ENCODE data around the gene RUNX1. TPM values are rescaled to one million over a fixed set of nuclear protein-coding genes. Genes with fewer than 3 reads are reported as not detected.

The RUNX1 gene
- total RNA-seq, 1 experiment from 2014 or later = 0.52 TPM

GRCh38 chr21:34797201-34797525 is 251.9 kb downstream of the RUNX1 start:
- intact Hi-C loops (cut with micrococcal nuclease; ENCODE audit: unreplicated experiment) = no loop called here
- H3K9me3 ChIP-seq (ENCODE audit: low read depth, low read length, poor library complexity, severe bottlenecking) = no peaks in the 10 kb centered on the region
- no peaks in the 10 kb centered on the region for H3K36me3 ChIP-seq (ENCODE audit: insufficient read depth, low read length, poor library complexity, severe bottlenecking)
- ChIA-PET POLR2A (ENCODE audit: low non-redundant PET) (no interaction called here), CTCF (no interaction called here)
- H3K27me3 ChIP-seq (replicated peaks; ENCODE audit: insufficient read depth, low read depth, low read length, poor library complexity) = peaks cover 7% of the 10 kb centered on the region
- TF ChIP-seq EZH2 (IDR thresholded peaks at IDR 0.05; ENCODE audit: borderline replicate concordance, low read depth, low read length, poor library complexity, severe bottlenecking) (no peak), CTCF (conservative IDR thresholded peaks at IDR 0.05; ENCODE audit: low read depth, low read length) (no peak)
- no peak for DNase-seq (ENCODE audit: low spot score)
- no peak overlapping the region for H3K4me3 ChIP-seq (ENCODE audit: low read depth, low read length, poor library complexity, severe bottlenecking)
- no TSS peak for BruUV-seq (replicated peaks)
- no peak overlapping the region for H3K27ac ChIP-seq (ENCODE audit: low read depth, low read length, poor library complexity, severe bottlenecking)
- no peaks in the 10 kb centered on the region for H3K4me1 ChIP-seq (ENCODE audit: insufficient read depth, low read length, poor library complexity, severe bottlenecking)

GRCh38 chr21:34796518-34797200 is 252.4 kb downstream of the RUNX1 start:
- no TSS peak for BruUV-seq (replicated peaks)
- no peak for TF ChIP-seq EZH2 (IDR thresholded peaks at IDR 0.05; ENCODE audit: borderline replicate concordance, low read depth, low read length, poor library complexity, severe bottlenecking)
- TF ChIP-seq CTCF (conservative IDR thresholded peaks at IDR 0.05; ENCODE audit: low read depth, low read length) = no peak
- Histone ChIP-seq H3K9me3 (ENCODE audit: low read depth, low read length, poor library complexity, severe bottlenecking) (no peaks in the 10 kb centered on the region), H3K4me3 (ENCODE audit: low read depth, low read length, poor library complexity, severe bottlenecking) (no peak overlapping the region), H3K36me3 (ENCODE audit: insufficient read depth, low read length, poor library complexity, severe bottlenecking) (no peaks in the 10 kb centered on the region), H3K4me1 (ENCODE audit: insufficient read depth, low read length, poor library complexity, severe bottlenecking) (no peaks in the 10 kb centered on the region), H3K27ac (ENCODE audit: low read depth, low read length, poor library complexity, severe bottlenecking) (no peak overlapping the region), H3K27me3 (replicated peaks; ENCODE audit: insufficient read depth, low read depth, low read length, poor library complexity) (peaks cover 7% of the 10 kb centered on the region)
- ChIA-PET POLR2A (ENCODE audit: low non-redundant PET) (no interaction called here), CTCF (no interaction called here)
- no peak for DNase-seq (ENCODE audit: low spot score)
- intact Hi-C loops (cut with micrococcal nuclease; ENCODE audit: unreplicated experiment) = no loop called here

GRCh38 chr21:34795548-34796180 is 253.4 kb downstream of the RUNX1 start:
- no peak overlapping the region for H3K27ac ChIP-seq (ENCODE audit: low read depth, low read length, poor library complexity, severe bottlenecking)
- TF ChIP-seq CTCF (conservative IDR thresholded peaks at IDR 0.05; ENCODE audit: low read depth, low read length) = no peak
- no peak for TF ChIP-seq EZH2 (IDR thresholded peaks at IDR 0.05; ENCODE audit: borderline replicate concordance, low read depth, low read length, poor library complexity, severe bottlenecking)
- H3K4me3 ChIP-seq (ENCODE audit: low read depth, low read length, poor library complexity, severe bottlenecking) = no peak overlapping the region
- no peaks in the 10 kb centered on the region for H3K9me3 ChIP-seq (ENCODE audit: low read depth, low read length, poor library complexity, severe bottlenecking)
- H3K4me1 ChIP-seq (ENCODE audit: insufficient read depth, low read length, poor library complexity, severe bottlenecking) = no peaks in the 10 kb centered on the region
- no peaks in the 10 kb centered on the region for H3K36me3 ChIP-seq (ENCODE audit: insufficient read depth, low read length, poor library complexity, severe bottlenecking)
- no TSS peak for BruUV-seq (replicated peaks)
- CTCF ChIA-PET = no interaction called here
- POLR2A ChIA-PET (ENCODE audit: low non-redundant PET) = no interaction called here
- DNase-seq (ENCODE audit: low spot score) = no peak
- intact Hi-C loops (cut with micrococcal nuclease; ENCODE audit: unreplicated experiment) = no loop called here
- H3K27me3 ChIP-seq (replicated peaks; ENCODE audit: insufficient read depth, low read depth, low read length, poor library complexity) = peaks cover 7% of the 10 kb centered on the region

Data from A673 (cell line).